Measurements from ENCODE around the gene LETM1. TPM values are rescaled to one million over a fixed set of nuclear protein-coding genes. Genes with fewer than 3 reads are reported as not detected.

The LETM1 gene
- polyA plus RNA-seq, 12 donors: 10.6 to 22.3 (median 14.2) TPM; not detected in 1

DNA sequence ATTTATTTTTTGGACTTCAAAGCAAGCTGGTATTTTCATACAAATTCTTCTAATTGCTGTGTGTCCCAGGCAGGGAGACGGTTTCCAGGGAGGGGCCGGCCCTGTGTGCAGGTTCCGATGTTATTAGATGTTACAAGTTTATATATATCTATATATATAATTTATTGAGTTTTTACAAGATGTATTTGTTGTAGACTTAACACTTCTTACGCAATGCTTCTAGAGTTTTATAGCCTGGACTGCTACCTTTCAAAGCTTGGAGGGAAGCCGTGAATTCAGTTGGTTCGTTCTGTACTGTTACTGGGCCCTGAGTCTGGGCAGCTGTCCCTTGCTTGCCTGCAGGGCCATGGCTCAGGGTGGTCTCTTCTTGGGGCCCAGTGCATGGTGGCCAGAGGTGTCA, 47.6 kb downstream of the LETM1 start:
- no peak for DNase-seq

DNA sequence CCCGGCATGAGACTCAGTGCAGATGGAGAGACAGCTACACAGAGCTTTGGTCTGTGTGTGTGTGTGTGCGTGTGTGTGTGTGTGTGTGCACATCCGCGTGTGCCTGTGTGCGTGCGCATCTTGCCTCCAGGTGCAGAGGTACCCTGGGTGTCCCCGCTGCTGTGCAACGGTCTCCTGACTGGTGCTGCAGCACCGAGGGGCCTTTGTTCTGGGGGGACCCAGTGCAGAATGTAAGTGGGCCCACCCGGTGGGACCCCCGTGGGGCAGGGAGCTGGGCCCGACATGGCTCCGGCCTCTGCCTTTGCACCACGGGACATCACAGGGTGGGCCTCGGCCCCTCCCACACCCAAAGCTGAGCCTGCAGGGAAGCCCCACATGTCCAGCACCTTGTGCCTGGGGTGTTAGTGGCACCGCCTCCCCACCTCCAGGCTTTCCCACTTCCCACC, 48.6 kb downstream of the LETM1 start:
- no peak for DNase-seq

DNA sequence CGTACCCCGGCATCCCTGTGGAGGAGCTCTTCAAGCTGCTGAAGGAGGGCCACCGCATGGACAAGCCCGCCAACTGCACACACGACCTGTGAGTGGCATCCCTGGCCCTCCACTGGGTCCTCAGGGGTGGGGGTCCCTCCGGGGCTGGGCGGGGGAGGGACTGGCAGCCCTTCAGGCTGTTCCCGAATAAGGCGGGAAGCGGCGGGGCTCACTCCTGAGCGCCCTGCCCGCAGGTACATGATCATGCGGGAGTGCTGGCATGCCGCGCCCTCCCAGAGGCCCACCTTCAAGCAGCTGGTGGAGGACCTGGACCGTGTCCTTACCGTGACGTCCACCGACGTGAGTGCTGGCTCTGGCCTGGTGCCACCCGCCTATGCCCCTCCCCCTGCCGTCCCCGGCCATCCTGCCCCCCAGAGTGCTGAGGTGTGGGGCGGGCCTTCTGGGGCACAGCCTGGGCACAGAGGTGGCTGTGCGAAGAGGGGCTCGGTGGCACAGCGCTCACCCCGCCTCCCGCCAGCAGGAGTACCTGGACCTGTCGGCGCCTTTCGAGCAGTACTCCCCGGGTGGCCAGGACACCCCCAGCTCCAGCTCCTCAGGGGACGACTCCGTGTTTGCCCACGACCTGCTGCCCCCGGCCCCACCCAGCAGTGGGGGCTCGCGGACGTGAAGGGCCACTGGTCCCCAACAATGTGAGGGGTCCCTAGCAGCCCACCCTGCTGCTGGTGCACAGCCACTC, 49.2 kb downstream of the LETM1 start:
- no peak for DNase-seq

DNA sequence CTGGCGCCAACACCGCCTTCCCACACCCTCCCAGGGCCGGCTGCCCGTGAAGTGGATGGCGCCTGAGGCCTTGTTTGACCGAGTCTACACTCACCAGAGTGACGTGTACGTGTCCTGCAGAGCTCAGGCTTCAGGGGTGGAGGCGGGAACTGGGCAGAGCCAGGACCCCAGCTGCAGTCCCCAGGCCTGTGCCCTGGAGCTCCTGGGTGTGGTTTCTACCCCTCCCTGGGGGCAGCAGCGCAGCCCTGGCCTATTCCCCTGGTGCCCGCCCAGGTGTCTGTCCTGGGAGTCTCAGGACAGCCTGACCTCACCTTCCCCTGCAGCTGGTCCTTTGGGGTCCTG, 49.8 kb downstream of the LETM1 start:
- no peak for DNase-seq

DNA sequence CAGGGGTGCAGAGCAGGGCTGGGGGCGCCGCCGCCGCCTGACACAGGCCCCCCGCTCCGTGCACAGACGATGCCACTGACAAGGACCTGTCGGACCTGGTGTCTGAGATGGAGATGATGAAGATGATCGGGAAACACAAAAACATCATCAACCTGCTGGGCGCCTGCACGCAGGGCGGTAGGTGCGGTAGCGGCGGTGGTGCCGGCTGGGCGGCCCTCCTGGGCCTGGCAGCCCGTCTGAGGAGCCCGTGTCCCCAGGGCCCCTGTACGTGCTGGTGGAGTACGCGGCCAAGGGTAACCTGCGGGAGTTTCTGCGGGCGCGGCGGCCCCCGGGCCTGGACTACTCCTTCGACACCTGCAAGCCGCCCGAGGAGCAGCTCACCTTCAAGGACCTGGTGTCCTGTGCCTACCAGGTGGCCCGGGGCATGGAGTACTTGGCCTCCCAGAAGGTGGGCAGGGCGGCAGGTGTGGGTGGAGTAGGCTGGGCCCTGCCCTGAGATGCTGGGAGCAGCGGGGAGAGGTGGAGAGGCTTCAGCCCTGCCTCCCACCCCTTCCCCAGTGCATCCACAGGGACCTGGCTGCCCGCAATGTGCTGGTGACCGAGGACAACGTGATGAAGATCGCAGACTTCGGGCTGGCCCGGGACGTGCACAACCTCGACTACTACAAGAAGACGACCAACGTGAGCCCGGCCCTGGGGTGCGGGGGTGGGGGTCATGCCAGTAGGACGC, 50.3 kb downstream of the LETM1 start:
- DNase-seq: no peak

DNA sequence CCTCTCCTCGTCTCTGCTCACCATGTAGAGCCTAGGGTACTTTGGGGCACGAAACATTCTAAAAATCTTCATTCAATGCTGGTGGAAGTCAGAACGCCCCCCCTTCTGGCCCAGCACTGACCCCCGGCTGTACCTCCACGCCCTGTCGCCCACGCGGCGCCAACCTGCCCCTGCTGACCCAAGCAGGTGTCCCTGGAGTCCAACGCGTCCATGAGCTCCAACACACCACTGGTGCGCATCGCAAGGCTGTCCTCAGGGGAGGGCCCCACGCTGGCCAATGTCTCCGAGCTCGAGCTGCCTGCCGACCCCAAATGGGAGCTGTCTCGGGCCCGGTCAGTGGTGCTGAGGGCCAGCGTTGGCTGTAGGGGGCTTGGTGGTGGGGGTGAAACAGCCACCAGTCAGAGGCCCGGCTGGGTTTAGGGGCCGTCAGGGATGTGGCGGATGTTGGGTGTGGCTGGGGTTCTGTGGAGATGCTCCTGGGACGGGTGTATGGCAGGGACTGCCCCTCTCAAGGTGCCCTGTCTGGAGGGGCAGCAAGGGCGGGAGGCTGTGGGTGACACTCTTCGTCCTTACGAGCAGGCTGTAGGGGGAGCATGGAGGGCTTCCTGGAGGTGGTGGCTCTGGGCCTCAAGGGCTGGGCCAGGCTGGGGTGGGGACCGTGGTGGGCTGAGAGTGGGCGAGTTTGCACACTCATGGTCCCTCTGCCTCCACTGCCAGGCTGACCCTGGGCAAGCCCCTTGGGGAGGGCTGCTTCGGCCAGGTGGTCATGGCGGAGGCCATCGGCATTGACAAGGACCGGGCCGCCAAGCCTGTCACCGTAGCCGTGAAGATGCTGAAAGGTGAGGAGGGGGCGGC, 51.1 kb downstream of the LETM1 start:
- DNase-seq: no peak

DNA sequence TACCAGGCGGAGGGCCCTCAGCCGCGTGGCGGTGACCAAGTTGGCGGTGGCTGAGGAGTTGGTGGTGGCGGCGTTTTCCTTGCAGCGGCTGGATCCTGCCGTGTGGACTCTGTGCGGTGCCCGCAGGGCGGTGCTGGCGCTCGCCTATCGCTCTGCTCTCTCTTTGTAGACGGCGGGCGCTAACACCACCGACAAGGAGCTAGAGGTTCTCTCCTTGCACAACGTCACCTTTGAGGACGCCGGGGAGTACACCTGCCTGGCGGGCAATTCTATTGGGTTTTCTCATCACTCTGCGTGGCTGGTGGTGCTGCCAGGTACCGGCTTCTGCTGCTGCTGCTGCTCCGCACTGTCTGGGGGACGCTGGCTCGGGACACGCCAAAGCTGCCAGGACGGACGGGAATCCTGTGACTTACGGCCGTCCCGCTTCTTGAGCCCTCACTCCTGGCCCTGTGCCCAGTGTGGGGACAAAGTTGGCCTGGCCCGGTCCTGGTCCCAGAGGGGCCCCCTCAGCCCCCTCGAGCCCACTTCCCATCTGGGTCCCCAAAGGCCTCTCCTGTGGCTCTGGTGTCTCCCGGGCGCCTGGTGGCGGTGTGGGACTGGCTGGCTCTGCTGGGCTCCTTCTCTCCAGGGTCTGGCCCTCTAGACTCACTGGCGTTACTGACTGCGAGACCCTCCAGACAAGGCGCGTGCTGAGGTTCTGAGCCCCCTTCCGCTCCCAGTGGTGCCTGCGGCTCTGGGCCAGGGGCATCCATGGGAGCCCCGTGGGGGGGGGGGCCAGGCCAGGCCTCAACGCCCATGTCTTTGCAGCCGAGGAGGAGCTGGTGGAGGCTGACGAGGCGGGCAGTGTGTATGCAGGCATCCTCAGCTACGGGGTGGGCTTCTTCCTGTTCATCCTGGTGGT, 52.2 kb downstream of the LETM1 start:
- DNase-seq: no peak

DNA sequence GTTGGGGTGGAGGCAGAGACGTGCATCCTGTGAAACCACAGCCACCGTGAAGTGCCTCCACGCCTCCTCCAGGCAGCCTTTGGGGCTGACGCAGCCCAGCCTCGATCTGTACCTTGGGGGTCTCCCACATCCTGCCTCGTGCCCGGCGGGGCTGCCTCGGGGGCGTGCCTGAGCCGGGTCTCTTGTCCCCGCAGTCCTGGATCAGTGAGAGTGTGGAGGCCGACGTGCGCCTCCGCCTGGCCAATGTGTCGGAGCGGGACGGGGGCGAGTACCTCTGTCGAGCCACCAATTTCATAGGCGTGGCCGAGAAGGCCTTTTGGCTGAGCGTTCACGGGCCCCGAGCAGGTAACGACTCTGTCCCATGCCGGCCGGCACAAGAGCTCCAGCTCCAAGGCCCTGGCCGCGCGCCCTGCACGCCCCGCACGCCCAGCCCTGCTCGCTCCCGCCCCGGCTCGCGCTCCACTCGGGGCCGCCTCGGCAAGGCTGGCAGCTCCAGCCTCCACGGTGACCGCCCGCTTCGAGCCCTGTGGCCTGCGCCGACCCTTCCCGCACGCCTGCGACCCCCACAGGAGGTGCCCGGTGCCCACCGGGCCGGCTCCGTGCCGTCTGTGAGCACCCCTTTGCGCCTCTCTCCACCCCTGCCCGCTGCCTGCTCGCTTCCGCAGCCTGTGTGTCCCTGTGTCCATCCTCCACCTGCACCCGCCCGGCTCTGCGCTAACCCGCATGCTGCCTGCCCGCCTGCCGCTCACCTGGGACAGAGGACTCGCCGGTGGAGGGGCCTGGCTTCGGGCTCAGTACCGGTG, 53.0 kb downstream of the LETM1 start:
- DNase-seq: no peak

DNA sequence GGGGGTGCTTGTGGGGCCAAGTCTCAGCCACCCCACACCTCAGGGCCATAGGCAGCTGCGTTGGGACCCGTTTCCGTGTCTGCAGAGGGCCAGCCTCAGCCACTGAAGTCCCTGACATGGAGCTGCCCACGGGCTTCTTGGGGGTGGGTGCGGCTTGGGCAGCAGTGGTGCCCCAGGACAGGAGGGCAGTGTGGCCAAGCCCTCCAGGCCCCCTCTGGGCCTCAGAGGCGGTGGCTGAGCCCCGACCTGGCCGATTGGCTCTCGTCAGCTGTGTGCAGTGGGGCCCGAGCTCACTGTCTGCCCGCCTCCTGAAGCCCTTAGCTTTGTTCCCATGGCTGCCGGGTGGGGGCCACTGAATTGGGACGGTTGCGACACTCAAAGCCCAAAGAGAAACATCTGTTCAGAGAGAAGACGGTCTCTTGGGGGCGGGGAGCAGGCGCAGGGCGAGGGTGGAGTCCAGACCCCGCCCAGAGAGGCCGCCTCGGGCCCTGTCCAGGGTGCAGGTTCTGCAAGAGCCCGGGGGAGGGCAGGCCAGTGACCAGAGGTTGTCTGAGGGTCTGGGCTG, 53.7 kb downstream of the LETM1 start:
- no peak for DNase-seq

DNA sequence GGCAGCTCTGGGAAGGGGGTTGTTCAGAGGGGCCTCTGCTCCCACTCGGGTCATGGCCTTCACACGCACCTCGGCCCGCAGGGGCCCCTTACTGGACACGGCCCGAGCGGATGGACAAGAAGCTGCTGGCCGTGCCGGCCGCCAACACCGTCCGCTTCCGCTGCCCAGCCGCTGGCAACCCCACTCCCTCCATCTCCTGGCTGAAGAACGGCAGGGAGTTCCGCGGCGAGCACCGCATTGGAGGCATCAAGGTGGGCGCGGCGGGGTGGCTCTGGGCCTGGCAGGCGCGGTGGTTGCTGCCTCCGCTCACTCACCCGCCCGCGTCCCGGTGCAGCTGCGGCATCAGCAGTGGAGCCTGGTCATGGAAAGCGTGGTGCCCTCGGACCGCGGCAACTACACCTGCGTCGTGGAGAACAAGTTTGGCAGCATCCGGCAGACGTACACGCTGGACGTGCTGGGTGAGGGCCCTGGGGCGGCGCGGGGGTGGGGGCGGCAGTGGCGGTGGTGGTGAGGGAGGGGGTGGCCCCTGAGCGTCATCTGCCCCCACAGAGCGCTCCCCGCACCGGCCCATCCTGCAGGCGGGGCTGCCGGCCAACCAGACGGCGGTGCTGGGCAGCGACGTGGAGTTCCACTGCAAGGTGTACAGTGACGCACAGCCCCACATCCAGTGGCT, 54.5 kb downstream of the LETM1 start:
- DNase-seq: no peak

DNA sequence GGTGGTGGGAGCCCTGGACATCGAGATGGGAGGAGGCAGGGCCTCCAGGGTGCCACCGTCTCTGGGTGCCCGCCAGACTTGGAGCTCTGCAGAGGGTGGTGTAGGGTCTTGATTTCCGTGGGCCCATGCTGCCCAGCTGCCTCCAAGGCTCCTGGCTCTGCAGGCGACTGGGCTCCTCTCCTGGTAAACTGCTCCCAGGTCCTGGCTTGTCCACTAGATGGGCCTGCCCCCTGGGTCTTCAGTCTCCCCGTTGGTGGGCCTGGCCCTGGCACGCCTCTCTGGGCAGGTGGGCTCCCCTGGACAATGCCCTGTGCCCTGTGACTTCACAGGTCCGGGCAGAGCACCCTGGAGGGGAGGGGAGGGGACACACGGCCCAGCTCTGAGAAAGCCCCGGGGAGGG, 55.2 kb downstream of the LETM1 start:
- no peak for DNase-seq

DNA sequence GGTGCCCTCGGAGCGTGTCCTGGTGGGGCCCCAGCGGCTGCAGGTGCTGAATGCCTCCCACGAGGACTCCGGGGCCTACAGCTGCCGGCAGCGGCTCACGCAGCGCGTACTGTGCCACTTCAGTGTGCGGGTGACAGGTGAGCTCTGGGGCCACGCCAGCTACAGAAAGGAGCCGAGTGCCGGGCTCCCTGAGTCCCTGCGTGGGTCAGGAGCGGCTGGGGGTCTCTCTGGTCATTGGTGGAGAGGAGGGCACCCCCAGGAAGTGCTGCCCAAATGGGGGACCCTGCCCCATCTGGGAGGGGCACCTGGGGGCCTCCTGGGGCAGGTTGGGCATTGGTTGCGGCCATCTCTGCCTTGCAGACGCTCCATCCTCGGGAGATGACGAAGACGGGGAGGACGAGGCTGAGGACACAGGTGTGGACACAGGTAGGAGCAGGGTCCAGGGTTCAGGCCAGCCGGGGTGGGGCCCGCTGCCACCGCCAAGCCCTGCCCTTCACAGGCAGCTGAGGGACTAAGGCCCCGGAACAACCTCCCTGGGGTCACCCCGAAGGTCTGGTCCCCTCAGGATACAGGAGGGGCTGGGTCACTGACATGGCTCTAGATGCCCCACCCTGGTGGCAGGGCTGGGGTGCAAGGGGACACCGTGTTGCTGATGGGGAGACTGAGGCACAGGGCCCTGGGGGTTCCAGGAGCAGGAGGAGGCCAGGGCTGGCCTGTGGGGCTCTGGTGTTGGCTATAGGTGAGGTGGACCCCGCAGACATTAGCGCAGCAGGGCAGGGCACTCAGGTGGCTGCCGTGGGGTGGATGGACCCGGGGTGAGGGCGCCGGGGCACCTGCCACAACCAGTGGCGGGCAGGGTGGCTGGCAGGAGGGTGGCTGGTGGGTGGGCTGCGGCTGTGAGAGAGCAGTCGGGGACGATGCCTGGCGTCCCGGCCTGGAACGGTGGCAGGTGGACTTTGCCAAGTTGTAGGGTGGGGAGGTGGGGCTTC, 56.3 kb downstream of the LETM1 start:
- DNase-seq: no peak

DNA sequence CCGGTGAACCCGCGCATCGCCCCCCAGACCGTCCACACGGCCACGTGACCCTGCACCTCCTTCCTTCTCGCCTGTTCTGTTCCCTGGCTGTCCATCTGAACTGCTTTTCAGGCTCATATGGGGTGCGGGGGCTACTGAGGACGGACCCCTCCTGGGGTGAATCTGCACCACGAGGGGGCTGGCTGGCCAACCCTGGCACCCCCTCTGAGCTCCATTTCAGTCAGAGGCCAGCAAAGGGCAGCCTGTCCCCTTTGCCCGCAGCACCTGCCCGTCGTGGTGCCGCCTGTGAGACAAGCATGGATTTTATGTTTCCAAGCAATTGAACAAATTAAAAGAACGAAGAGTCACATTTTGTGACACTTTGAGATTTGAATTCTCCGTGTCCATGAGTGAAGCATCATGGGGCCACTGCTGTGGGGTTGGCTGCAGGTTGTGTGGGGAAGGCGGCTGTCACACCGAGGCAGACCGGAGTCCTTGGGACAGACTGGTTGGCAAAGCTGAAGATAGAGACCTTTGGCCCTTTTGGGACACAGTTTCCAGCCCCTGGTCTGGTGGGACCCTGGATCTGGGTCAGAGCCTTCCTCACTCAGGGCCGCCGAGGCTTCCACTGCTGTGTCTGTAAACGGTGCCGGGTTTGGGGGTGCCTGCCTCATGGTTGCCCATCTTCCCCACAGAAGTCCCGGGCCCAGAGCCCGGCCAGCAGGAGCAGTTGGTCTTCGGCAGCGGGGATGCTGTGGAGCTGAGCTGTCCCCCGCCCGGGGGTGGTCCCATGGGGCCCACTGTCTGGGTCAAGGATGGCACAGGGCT, 57.2 kb downstream of the LETM1 start:
- no peak for DNase-seq

DNA sequence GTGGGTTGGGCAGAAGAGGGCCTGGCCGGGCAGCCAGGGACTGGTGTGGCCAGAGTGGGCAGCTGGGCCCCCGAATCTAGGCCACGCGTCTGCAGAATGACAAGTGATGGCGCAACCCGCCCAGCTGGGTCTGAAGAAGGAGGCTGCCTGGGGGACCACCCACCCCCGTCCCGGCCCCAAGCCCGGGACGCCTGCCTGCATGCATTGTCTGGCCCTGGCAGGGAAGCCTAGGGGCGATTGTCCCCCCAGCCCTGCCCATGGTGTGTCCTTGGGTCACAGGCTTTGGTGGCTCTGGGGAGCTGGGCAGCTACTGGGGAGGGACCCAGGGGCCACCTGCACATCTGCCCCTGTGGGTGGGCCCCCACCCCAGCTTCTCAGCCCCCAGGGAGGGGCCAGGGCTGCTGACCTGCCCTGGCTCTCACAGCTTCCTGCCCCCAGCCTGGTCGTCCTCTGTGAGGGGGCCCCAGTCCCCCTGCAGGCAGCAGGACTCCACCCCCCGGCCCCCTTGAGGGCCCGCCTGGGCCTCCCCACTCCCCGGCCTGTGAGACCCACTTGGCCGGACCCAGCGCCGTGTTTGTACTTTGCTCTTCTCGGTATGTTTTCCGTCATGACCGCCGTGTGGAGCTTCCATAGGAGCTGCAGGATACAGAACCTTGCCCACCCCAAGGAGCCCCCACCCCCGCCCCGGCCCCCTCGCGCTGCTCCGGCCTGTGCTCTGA, 57.9 kb downstream of the LETM1 start:
- no peak for DNase-seq

DNA sequence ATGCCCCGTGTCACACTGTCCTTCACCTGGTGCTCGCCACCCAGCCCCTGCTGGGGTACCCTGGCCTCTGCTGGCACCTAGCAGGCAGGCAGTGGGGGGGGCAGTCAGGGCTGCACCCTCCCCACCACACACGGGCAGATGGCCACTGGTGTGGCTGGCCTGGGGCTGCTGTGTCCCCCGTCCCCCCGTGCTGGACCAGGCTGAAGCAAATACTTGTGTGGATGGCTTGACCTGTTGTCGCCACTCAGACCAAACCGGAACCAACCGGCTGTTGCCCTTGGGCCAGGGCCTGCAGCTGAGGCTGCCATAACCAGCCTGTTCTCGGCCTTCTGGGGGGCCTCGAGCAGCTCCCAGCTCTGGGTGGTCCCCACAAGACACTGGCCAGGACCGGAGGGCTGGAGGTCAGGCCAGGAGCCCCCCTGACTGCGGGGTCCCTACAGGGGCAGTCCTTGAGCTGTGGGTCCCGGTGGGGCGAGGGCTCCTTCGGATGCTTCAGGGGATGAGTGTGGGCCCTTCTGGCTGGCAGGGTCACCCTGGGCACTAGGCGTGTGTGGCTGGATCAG, 58.6 kb downstream of the LETM1 start:
- DNase-seq: no peak

DNA sequence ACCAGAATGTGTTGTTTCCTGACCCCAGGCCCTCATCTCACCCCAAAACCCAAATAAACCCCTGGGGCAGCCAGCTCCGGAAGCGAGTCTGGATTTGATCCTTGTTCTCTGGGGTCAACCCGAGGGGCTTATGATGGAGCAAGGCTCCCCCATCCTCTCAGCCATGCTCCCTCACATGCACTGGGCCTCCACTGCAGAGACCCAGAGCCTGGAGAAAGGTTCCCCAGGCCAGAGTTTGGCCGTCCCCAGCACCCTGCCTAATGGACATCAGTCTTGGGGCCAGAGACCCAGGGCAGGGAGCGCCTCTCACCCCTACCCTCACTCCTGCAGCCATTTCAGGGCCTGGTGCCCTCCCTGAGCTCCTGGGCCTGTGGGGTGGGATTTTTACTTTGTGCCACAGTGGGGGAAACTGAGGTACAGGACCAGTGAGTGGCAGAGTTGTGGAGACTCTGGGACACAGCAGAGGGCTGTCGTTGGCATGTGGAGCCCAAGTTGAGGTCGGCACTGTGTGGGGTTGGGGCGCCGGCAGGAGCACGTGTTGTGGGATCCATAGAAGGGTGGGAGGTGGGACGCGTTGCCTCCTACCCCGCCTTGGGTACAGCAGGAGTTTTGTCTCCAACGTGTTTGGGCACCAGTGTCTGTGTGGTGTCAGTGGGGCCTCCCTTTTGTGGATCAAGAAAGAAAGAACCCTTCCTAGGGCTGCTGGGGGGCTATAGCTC, 59.3 kb downstream of the LETM1 start:
- no peak for DNase-seq
